Stimulated activated CD4-positive, alpha-beta T cell treated with anti-CD3 and anti-CD28 coated beads, TNF-alpha, amount 100 ng/mL, for 24 hours (primary cell): ENCODE data around the gene CDC7.
A peak's percentile ranks its signal among the peaks of the same experiment; 100 is the strongest.
"Not testable (repeated sequence)": the region's sequence is repeated elsewhere in the genome, so short reads cannot be mapped to it uniquely, and the experiment has no call there.

Experiments used
- DNase-seq, 3 experiments: peaks; one replicate each; pipeline ENCODE4 v3.0.0-alpha.2; 2020; ENCODE audit warnings: low read depth in 3 of 3

Gene CDC7

DNA sequence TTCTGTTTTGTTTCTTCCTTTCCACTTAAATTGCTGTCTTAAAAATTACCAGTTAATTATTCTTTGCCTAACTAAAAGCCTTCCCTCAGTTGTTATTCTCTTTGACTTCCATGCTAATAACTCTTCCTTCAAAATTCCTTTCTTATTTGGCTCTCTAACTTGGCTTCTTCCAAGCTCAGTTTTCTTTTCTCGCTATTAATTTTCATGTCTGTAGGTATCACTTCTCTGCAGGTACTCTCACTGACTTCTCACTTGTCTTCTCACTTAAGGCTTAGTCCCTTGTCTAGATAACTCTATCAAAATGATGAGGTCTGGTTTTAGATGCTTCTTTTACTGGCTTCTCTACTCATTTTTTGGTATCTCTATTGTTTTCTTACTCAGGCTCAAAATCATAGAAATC is 10.1 kb downstream of the CDC7 start:
- no peak for DNase-seq

DNA sequence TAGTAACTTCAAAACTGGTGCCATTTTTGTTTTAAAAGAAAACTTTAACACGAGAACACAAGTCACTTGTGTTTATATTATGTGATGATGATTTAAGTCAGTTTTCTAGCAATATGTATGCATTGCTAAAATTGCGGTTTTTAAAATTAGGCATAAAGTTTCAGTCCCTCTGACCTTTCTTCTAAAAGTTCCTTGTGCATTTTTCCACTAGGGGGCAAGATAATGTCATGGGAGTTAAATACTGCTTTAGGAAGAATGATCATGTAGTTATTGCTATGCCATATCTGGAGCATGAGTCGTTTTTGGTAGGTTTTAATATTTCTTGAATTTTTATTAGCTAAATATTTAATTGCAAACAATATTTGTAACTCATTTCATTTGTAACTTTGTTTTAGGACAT is 10.7 kb downstream of the CDC7 start:
- no peak for DNase-seq

GRCh38 chr1:91513160-91513559 is 12.5 kb downstream of the CDC7 start:
- DNase-seq: no peak

DNA sequence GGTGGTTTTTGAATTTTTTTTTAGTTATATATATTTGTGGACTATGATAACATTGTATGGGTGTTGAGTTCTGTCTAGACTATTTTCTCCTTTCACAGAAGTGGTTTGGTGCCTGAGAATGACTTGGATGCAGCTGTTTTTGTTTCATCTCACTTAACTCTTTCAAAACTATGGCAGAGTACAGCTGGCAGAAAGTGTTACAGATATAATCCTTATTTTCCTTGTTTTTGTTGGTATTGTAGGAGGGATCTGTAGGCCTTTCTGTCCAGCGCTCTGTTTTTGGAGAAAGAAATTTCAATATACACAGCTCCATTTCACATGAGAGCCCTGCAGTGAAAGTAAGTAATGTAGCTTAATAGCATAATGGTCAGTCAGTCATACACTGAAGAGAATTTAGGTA is 13.1 kb downstream of the CDC7 start:
- DNase-seq: no peak

- no peak for DNase-seq
Observed at GRCh38 chr1:91515994-91516393, 15.3 kb downstream of the CDC7 start.

- DNase-seq: not testable (repeated sequence)
Observed at GRCh38 chr1:91516605-91517004, 16.0 kb downstream of the CDC7 start.

- DNase-seq: not testable (repeated sequence)
Observed at GRCh38 chr1:91519167-91519566, 18.5 kb downstream of the CDC7 start.

DNA sequence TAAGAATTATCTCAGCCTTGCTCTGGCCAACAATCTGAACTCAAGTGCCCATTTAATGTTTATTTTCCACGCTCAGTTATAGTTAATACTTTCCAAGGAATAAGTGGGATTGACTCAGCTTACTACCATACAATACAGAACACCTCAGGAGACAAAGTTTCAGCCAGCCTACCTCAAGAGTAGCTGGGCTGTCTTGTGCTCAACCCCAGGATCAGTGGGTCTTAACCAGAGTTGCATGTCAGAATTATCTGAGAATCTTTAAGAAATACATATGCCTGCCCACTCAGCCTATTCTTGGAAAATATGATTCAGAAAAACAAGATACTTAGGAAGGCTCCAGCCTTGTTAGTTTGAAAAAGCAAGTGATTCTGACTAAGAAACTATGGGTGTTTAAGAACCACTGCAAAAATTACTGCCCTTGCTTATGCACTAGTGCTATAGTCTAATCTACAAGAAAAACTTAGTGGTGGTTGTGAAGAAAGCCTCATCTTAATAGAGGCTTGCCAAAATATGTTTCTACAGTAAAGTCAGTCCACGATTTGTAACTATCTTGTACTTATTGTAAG is 20.4 kb downstream of the CDC7 start:
- DNase-seq: no peak

DNA sequence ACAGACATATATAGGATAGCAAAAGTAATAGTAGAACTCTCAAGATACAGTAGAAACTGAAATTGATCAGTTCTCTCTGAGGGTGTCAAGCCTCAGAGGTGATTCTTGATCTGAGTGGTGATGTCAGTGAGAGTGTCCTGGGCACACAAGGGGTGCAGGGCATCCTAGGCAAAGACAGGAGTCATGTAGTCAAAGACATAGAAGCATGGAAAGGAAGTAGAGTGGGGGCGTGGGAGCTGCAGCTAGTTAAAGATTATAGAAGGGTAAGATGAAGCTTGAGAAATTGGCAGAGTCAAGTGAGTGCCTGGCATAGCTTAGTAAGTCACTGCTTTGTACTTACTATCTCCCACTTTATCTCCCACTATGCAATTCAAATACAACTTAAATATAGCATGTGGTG is 22.8 kb downstream of the CDC7 start:
- peak in 1 of 3 experiments; percentile 38 for DNase-seq

DNA sequence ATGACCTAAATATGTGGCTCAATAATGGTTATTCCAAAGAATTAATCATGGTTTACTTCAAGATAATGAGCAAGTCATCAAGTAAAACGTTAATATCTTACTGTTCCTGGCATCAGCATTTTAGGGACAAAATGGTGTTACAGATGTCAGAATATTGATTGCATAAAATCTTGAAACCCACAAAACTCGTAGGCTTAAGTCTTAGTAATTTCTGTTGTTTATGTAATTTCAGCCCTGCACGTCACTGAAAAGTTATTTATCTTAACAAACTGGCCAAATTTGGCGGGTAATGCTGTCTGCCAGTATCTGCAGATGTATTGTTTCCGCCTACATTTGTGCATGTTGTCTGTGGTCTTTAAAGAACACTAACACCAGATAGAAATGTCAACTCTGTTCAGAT is 25.8 kb downstream of the CDC7 start:
- no peak for DNase-seq

DNA sequence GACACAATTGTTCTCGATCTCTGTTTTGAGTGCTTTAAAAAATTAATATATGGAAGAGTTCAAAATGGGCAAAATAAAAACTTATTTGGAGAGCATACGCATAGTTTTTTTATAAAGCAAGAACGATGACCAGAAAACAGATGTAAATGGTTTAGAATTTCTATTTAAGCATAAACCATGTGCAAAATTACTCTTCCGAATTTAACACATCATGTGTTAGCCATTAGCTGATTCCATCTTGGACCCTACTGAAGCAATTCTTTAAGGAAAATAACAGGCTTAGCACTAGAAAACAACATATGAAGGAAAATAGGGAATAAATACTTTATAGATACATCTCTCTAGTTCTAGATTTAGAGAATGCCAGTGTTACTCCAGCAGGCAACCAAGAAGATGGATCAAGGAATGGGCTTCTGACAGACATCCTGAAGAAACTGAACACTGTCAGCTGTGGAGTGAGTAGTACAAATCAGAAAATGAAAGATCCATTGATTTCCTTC is 26.7 kb downstream of the CDC7 start:
- no peak for DNase-seq

DNA sequence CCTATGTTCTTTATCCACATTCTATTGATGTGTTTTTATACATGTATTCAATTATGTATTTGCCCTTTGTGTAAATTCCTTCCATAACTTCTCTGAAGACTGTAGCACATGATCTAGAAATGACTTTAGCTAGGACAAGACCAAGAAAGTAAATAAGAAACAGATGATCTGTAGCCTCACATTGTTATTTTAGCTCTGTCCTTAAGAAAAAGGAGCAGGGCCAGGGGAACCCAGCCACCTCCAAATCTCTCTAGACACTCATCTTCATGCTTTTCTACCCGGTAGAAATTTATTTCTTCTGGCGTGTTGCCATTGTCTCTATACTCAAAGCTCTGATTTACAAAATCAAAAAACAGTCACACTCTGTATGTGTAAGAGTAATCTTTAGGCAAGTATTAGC is 27.1 kb downstream of the CDC7 start:
- DNase-seq: no peak

DNA sequence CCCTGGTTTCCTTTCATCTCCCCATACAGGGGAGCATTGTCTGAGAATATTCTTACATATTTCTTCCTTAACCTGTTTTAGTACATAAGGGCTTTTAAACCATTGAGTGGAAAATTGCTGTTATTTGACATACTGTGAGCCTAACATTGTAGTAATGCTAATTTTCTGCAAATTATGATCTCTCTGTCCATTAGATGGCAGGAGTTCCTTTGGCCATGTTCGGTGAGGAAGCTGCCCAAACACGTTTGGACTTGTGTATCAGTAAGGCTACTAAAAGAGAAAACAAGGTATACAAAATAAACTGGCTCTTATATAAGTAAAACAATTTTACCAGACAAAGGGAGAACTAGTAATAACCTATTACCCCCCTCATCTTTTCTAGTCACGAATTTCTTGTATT is 29.2 kb downstream of the CDC7 start:
- no peak for DNase-seq

- DNase-seq: no peak
Observed at GRCh38 chr1:91533361-91534024, 32.8 kb downstream of the CDC7 start.

DNA sequence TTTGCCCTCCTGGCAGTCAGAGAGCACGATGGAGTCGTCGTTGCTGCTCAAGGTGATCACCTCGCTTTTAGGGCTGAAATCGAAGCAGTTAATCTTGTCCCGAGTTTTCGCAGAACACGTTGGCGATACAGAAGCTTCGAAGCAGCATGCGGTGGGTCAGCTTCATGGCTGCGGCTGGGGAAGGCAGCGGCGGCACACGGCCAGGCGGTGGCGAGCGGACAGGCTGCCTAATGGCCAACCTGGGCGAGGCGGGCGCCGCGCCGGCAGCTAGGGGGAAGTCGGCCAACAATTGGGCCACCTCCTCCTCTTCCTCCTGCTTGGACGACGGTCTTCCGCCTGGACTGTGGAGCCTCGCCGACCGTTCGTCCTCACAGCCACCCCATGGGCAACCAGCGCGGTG is 34.8 kb downstream of the CDC7 start:
- no peak for DNase-seq

GRCh38 chr1:91537281-91537986 is 36.8 kb downstream of the CDC7 start:
- no peak for DNase-seq

GRCh38 chr1:91537987-91538304 is 37.3 kb downstream of the CDC7 start:
- no peak for DNase-seq

DNA sequence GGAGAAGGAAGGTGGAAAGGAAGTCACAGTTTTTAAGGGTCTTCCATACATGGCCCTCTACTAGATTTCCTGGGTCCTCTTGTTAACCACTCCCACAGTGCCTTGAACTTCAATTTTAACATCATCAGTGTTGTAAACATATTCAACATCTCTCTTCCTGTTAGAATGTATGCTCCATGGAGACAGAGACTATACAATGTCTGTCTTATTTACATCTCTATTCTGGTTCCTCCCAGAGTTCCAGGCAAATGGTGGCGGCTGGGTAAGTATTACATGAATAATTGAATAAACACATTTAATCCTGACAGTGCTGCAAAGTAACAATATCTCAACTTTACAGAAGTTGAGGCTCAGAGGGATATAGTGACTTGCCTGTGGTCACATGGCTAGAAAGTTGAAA is 40.3 kb downstream of the CDC7 start:
- DNase-seq: no peak

DNA sequence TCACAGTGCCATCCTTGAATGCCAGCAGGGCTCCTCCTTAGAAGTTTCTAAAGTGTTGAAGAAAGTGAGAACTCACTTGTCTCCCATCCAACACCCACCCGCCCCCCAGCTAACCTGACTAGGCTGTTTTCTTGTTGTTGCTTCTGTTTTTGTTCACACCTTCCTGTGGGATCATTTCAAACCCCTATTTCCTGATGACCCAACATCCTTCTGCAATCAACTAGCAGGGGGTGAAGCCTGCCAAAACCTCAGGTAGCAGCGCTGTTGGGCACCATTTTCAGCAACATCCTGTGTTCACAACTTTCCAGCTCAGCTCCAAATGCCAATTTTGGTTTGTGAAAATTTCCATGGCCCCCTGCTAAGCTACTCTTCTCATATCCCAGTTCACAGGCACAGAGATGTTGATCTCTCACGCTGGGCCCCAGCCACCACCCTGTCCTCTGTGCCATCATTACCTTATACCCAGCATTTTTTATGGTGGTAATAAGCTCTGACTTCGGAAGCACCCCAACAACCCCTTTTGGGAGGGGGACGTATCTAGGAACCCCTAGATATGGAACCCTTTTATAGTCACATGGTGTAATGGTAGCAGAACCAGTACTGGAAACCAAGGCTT is 41.4 kb downstream of the CDC7 start:
- DNase-seq: no peak

DNA sequence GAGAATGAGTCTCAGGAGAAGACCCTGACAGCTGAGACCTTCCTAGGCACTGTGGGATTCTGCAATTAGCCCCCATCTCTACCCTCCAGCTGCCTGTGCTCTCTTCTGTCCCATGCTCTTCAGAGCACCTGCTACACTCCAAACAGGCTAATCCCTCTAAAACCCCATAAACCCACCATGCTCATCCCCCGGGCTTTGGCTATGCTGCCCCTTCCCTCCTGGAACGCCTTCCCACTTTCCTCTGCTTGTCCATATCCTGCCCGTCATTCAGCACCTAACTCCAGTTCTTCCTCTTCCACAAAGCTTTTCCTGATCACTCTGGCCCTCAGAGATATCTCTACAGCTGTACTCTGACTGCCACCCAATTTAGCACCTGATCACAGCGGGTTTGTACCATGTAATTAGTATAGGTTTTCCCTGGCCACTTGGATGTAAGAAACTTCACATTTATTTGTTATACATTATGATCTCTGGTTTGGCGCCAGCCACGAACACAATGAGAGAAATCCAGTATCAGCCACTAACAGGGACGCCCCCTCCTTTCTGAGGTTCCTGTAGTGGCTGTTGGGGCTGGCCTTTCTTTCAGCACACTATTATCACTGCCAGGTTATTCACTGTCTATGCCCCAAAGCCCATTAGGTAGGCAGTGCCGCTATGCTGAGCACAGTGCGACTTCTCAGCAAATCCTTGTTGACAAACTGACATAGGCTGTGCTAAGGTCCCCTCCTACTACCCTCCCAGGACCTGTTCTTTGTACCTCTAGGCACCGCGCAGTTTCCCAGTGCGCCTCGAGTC is 45.1 kb downstream of the CDC7 start:
- no peak for DNase-seq

GRCh38 chr1:91546301-91546581 is 45.6 kb downstream of the CDC7 start:
- no peak for DNase-seq

DNA sequence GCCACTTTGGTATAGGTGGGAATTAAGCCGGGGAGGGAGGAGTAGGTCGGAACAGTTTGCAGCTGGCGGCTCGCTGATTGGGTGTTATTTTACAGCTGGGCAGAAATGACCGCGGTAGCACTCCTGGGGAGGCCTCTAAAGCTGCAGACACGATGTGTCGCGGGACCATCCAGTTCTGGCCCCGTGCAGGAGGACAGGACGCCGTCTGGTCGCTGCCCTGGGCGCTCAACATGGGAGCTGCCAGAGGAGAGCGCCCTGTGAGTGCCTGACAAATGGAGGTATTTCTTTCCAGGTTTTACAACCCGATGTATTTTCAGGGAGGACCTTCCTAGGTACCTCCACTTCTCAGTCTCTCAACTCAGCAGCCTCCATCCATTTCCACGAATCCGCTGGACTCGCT is 46.2 kb downstream of the CDC7 start:
- DNase-seq: no peak
